Daoy (cell line): ENCODE data around the gene MAD2L1. TPM values are rescaled to one million over a fixed set of nuclear protein-coding genes. Genes with fewer than 3 reads are reported as not detected.
"Not testable (repeated sequence)": the region's sequence is repeated elsewhere in the genome, so short reads cannot be mapped to it uniquely, and the experiment has no call there.

Source experiments
- DNase-seq: peaks from one replicate; pipeline ENCODE4 v3.0.0-alpha.2; 2015; ENCODE audit warnings: low read depth
- total RNA-seq: library from RNA; depleted of rRNA; stranded (reverse); fragments of >200 nt; shearing (Covaris generic); gene quantifications from 2 replicates; pipeline ENCODE4 v1.2.3, GENCODE V29; 2014; rRNA removed

Gene MAD2L1
- total RNA-seq, result 83.2 and 84.8 TPM in 2 replicates

DNA sequence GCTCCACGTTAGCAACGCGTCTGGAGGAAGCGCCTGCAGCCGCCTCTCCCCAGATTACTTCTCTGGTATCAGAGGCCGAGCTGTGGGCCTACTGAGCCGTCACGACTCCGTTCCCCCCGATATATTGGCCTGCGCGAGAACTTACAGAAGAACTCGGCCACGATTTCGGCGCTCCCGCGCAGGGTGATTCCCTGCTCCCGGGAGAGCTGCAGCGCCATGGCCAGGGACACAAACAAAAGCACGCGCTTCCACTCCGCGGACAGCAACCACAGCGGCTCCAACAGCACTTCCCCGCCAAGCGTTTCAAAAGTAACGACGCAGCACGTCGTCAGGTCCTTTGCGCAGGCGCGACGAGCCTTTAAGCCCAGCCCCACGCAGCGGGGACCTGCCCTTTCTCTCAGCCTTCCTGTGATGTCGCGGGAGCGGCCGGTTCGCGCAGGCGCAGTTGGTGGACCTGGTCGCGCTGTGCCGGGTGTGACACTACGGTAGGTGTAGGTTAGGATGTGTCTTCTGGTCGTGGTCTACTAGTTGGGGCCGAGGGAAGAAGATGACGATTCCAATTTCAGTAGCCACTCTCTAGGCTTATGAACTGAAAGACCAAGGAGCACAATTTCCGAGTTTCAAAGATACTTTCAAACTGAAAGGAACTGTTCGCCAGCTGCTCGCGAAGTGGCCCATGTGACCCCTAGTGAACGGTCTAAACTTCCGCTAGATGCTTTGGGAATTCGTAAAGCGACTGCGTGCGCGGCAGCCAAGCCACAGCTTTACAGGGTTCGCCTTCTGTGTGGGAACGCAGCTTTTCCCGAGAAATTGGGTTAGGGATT lies at the start of gene MAD2L1:
MAD2L1 (minus strand) TSS at position 332 of the 824 bp plus-strand sequence; CDS start at position 218, 114 bp downstream.
- DNase-seq, result peak; percentile 96

GRCh38 chr4:120111745-120112144 lies 45.1 kb upstream of the MAD2L1 start:
- no peak for DNase-seq

- no peak for DNase-seq
These were observed 42.8 kb upstream of the MAD2L1 start for GRCh38 chr4:120109406-120109805.

DNA sequence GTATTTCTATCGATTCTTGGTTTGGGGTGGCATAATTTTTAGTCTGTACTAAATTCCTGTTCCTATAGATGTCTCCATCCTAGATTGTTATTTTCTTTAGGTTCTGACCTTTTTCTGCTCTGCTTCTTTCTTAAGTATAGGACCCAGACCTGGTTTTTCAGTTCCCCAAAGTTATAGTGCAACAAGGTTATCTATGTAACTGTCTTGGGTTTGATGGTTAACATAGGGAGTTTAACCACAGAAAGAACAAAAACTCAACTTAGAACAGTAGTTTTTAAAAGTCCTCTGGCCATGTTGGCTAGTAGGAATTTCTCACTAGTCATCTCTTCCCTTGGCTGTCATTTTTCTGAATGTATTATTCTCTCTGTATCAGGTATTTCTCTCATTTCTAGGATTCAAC lies 38.8 kb upstream of the MAD2L1 start:
- DNase-seq, result no peak

- no peak for DNase-seq
These were observed 30.1 kb upstream of the MAD2L1 start for GRCh38 chr4:120096508-120097297.

GRCh38 chr4:120088507-120088906 lies 21.9 kb upstream of the MAD2L1 start:
- no peak for DNase-seq

DNA sequence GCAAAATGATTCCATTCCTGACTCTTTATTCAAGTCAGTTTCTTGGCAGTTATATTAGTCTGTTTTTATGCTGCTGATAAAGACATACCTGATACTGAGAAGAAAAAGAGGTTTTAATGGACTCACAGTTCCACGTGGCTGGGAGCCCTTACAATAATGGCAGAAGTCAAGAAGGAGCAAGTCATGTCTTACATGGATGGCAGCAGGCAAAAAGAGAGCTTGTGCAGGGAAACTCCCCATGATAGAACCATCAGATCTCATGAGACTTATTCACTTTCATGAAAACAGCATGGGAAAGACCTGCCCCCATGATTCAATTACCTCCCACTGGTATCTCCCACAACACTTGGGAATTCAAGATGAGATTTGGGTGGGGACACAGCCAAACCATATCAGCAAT lies 21.4 kb upstream of the MAD2L1 start:
- DNase-seq, result not testable (repeated sequence)

DNA sequence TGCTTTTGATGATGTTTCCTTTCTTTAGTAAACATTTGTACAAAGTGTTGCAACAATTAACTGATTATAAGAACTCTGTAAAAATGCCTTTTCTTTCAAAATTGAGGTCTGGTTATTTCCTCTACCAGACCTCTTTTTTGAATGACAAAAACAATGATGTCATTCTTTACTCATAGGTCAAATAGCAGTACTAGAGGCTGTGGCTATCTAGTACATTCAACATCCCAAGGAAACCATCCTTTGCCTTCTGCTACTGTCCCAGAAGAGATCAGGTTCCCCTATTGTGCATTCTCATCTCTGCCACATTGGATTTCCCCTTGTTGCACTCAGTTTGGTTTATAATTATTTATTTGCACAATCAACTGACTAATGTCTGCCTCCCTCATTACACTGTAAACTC lies 19.1 kb upstream of the MAD2L1 start:
- no peak for DNase-seq

DNA sequence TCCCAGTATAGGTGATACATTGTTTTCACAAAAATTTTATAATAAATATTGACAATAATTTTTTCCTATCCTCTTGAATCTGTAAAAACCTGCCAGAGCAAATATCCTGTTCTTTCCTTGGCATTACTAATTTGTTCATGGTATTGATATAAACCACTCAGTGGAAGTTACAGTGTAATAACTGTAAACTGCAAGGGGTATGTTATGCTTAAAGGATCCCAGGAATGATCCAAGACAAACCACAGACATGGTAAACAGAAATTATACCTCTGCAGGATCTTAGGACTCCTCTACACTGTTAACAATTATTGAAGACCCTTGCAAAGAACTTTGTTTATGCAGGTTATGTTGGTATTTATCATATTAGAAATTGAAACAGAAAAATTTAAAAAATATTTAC lies 17.7 kb upstream of the MAD2L1 start:
- DNase-seq, result no peak

- DNase-seq, result no peak
These were observed 16.5 kb upstream of the MAD2L1 start for GRCh38 chr4:120083152-120083551.

DNA sequence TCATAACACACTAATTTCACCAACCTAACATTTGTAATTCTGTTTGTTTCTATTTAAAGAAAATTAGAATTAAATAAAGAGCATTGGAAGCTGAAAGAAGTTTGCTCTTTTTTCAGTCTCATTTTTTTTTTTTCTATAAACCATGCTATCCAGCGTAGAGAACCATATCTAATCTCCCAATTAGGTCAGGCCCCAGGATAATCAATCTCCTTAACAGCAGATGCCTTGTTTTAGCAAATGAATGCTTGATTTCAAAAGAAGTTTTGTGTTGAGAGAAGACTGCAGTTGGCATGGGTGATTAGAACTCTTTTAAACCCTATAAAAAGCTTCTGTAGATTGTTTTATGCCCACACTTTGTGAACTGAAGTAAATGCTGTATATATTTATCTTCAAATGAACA lies 15.6 kb upstream of the MAD2L1 start:
- no peak for DNase-seq

- DNase-seq, result no peak
These were observed 15.1 kb upstream of the MAD2L1 start for GRCh38 chr4:120081726-120082125.

DNA sequence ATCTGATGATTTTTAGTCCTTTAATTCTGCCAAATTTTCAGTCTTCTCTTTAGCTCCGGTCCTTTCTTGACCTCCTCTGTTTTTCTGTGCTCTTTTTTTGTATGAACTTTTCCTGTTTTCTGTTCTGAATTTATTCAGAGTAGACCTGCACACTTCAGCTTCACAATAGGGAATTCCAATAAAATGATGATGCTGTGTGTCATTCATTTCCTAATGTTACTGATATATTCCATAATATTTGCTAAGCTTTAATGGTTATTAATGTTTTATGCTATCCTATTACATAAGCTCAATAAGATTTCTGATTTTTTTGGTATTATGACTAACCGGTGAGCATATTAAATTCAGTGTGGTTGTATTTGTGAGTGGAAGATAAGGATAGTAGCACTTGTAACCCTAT lies 13.9 kb upstream of the MAD2L1 start:
- no peak for DNase-seq

- DNase-seq, result no peak
These were observed 13.3 kb upstream of the MAD2L1 start for GRCh38 chr4:120079839-120080520.

DNA sequence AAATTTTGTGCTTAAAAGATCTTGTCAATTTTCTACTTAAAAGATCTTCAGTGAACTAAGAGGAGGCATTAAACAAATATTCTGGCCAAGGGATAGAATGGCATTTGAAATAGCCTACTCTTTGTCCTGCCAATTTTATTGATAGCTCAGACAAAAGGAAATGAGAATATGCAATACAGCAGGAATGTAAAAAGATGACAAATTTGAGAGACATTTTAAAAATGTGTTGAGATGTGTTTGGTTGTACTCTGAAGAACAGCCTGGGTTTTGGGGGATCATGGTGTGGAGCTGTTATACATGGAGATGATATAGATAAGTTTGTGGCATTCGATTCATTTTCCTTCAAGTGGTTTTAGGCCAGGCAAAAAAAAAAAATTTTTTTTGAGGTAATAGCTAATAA lies 11.6 kb upstream of the MAD2L1 start:
- DNase-seq, result no peak

DNA sequence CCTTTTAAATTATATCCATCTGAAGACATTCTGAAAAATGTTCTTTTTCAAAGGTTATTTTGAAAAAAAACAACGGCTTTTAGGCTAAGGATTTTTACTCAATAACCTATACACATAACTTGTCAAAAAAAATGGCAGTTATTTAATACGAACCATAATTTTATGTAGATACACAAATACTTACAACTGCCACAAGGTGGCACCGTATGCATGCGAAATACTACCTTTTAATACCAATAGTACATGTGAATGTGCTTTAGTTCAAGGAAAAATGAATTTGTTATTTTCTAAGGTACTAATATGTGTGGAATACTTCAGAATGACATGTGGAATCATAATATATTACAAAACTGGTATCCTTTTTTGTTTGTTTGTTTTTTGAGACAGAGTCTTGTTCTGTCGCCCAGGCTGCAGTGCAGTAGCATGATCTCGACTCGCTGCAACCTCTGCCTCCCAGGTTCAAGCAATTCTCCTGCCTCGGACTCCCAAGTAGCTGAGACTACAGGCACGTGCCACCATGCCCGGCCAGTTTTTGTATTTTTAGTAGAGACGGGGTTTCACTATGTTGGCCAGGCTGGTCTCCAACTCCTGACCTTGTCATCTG lies 4.6 kb upstream of the MAD2L1 start:
- no peak for DNase-seq

DNA sequence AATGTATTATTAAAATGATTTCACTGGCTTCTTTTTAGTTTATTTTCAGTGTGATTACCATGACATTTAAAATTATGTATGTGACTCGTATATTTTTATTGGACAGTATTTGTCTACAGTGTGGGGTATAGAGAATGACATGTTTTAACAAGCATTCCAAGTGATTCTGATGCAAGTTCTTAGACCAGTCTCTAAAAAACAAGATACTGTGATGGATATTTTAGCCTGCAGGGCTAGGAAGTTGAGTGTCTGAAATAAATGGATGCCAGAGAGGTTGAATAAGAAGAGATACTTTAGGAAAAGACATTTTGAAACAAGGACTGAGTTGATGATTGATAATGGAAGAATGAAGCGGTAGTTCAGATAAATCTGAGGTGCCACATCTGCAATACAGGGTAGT lies 3.5 kb upstream of the MAD2L1 start:
- DNase-seq, result no peak

DNA sequence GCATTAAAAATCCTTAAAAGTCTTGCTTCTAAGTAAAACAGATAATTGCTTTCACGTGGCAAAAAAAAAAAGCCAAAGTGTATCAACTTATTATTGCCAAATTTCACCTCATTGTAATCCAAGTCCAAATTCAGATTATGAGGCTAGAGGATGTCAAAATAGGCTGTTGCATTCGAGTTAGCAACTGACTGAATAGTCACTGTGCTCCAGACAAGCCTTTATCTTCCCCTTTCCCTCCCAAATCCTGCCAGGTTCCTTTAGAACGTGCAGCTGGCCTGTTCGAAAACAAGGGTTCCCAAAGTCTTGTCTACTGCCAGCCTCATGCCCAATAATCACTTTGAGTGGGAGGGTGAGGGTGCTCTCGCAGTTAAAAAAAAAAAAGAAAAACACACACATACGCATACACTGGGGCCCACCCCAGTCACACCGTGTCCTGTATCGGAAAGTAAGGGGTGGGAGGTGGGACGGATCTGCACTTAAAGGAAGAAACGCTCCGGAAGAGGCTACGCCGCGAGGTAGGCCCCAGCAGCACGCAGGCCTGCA lies 603 bp downstream of the MAD2L1 start:
- DNase-seq, result peak; percentile 40

DNA sequence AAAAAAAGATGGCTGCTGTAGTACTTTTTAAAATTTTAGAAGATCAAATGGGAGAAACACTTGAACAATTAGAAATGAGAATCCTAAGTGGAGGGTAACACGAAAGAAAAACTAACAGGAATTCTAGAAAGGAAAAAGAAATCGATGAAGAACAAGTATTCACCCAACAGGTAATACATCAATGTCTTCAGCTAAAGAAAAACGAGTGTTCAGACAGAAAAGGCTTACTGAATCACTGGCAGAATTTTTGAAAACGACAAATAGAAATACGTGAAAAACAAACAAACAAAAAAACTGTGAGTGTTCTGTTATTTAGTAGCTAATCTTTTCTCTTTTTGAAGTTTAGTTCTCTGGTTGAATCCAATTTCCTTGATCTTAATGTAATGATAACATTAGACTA lies 1.8 kb downstream of the MAD2L1 start:
- DNase-seq, result no peak

- not testable (repeated sequence) for DNase-seq
These were observed 2.9 kb downstream of the MAD2L1 start for GRCh38 chr4:120063711-120064110.

- no peak for DNase-seq
These were observed 3.9 kb downstream of the MAD2L1 start for GRCh38 chr4:120062663-120063195.
